Anterior cingulate cortex (tissue), 58 donors: ENCODE data around the gene FANCL.
"Not testable (repeated sequence)": the region's sequence is repeated elsewhere in the genome, so short reads cannot be mapped to it uniquely, and the experiment has no call there.

ENCODE experiments used
- DNase-seq, 58 donors: peaks; one replicate each; lab custom pipeline; 2025; lab: John Stamatoyannopoulos, UW

FANCL gene

GRCh38 chr2:58240670-58241545 lies at the start of gene FANCL:
FANCL (minus strand) TSS chr2:58241325; CDS start chr2:58241313, 12 bp downstream.
- DNase-seq, result peak; percentile 41 to 91 (median 82)

GRCh38 chr2:58289029-58289428 lies 47.9 kb upstream of the FANCL start:
- no peak for DNase-seq

- no peak for DNase-seq
Observed at GRCh38 chr2:58283931-58284330, 42.8 kb upstream of the FANCL start.

- not testable (repeated sequence) for DNase-seq
Observed at GRCh38 chr2:58275144-58275543, 34.0 kb upstream of the FANCL start.

- peak in 7 of 58 donors; percentile 2 to 61 (median 13) for DNase-seq
Observed at GRCh38 chr2:58271826-58272225, 30.7 kb upstream of the FANCL start.

- DNase-seq, result no peak
Observed at GRCh38 chr2:58268685-58269084, 27.6 kb upstream of the FANCL start.

GRCh38 chr2:58266211-58266610 lies 25.1 kb upstream of the FANCL start:
- no peak for DNase-seq

- no peak for DNase-seq
Observed at GRCh38 chr2:58261209-58261608, 20.1 kb upstream of the FANCL start.

- not testable (repeated sequence) for DNase-seq
Observed at GRCh38 chr2:58258456-58258855, 17.3 kb upstream of the FANCL start.

- not testable (repeated sequence) for DNase-seq
Observed at GRCh38 chr2:58251331-58252201, 10.4 kb upstream of the FANCL start.

GRCh38 chr2:58241546-58241864 lies 380 bp upstream of the FANCL start:
- DNase-seq, result no peak

GRCh38 chr2:58239243-58239925 lies 1.7 kb downstream of the FANCL start:
- no peak for DNase-seq

- no peak for DNase-seq
Observed at GRCh38 chr2:58237741-58238140, 3.4 kb downstream of the FANCL start.

- DNase-seq, result no peak
Observed at GRCh38 chr2:58235984-58236383, 5.1 kb downstream of the FANCL start.

- DNase-seq, result no peak
Observed at GRCh38 chr2:58235170-58235569, 6.0 kb downstream of the FANCL start.

GRCh38 chr2:58228299-58228698 lies 12.8 kb downstream of the FANCL start:
- DNase-seq, result no peak

- peak in 1 of 58 donors; percentile 12 for DNase-seq
Observed at GRCh38 chr2:58227171-58227917, 13.8 kb downstream of the FANCL start.

- no peak for DNase-seq
Observed at GRCh38 chr2:58221909-58222308, 19.2 kb downstream of the FANCL start.

GRCh38 chr2:58215429-58215828 lies 25.7 kb downstream of the FANCL start:
- no peak for DNase-seq

- DNase-seq, result not testable (repeated sequence)
Observed at GRCh38 chr2:58210951-58211568, 30.1 kb downstream of the FANCL start.
